ENCODE measurements around the gene HMCN2.

Gene HMCN2

GRCh38 chr9:130447193-130447816, 181.7 kb downstream of the HMCN2 start:
- Histone ChIP-seq H3K27ac (ENCODE audit: low read depth, low read length) (no peak overlapping the region), H3K4me3 (ENCODE audit: low read depth, low read length) (no peak overlapping the region; the same call in 1 of the 2 replicates), H3K27me3 (ENCODE audit: control insufficient read depth, insufficient read depth, low read length) (peaks cover 17% of the 10 kb centered on the region), H3K9me3 (ENCODE audit: control insufficient read depth, insufficient read depth, low read length) (no peaks in the 10 kb centered on the region), H3K36me3 (ENCODE audit: control insufficient read depth, insufficient read depth, low read length) (no peaks in the 10 kb centered on the region), H3K4me1 (ENCODE audit: control insufficient read depth, insufficient read depth, low read length) (peaks cover 36% of the 10 kb centered on the region), H3K9ac (ENCODE audit: low read depth, low read length) (no peak overlapping the region)

GRCh38 chr9:130448035-130448624, 182.6 kb downstream of the HMCN2 start:
- Histone ChIP-seq H3K27ac (ENCODE audit: low read depth, low read length) (no peak overlapping the region), H3K9ac (ENCODE audit: low read depth, low read length) (peak overlapping the region; percentile 67; the same call in 1 of the 2 replicates), H3K4me1 (ENCODE audit: control insufficient read depth, insufficient read depth, low read length) (peaks cover 36% of the 10 kb centered on the region), H3K4me3 (ENCODE audit: low read depth, low read length) (0 out of 2 replicates have a peak overlapping the region, but pooled peaks have one; percentile 6), H3K36me3 (ENCODE audit: control insufficient read depth, insufficient read depth, low read length) (no peaks in the 10 kb centered on the region), H3K27me3 (ENCODE audit: control insufficient read depth, insufficient read depth, low read length) (peaks cover 15% of the 10 kb centered on the region), H3K9me3 (ENCODE audit: control insufficient read depth, insufficient read depth, low read length) (no peaks in the 10 kb centered on the region)

- H3K27ac ChIP-seq (ENCODE audit: low read depth, low read length) = no peak overlapping the region
- no peak overlapping the region for H3K9ac ChIP-seq (ENCODE audit: low read depth, low read length)
Observed at GRCh38 chr9:130448771-130449603, 183.4 kb downstream of the HMCN2 start.

GRCh38 chr9:130450344-130451003, 184.9 kb downstream of the HMCN2 start:
- Histone ChIP-seq H3K9me3 (ENCODE audit: control insufficient read depth, insufficient read depth, low read length) (no peaks in the 10 kb centered on the region), H3K27me3 (ENCODE audit: control insufficient read depth, insufficient read depth, low read length) (0 out of 2 replicates have a peak, but pooled peaks cover 3% of the 10 kb centered on the region), H3K4me3 (ENCODE audit: low read depth, low read length) (no peak overlapping the region), H3K4me1 (ENCODE audit: control insufficient read depth, insufficient read depth, low read length) (peaks cover 33% of the 10 kb centered on the region), H3K36me3 (ENCODE audit: control insufficient read depth, insufficient read depth, low read length) (0 out of 2 replicates have a peak, but pooled peaks cover 2% of the 10 kb centered on the region), H3K9ac (ENCODE audit: low read depth, low read length) (no peak overlapping the region), H3K27ac (ENCODE audit: low read depth, low read length) (no peak overlapping the region)

More at GRCh38 chr9:130448771-130449603, 183.4 kb downstream of the HMCN2 start:
- no peaks in the 10 kb centered on the region for H3K36me3 ChIP-seq (ENCODE audit: control insufficient read depth, insufficient read depth, low read length)
- no peak overlapping the region for H3K4me3 ChIP-seq (ENCODE audit: low read depth, low read length)
- H3K9me3 ChIP-seq (ENCODE audit: control insufficient read depth, insufficient read depth, low read length) = no peaks in the 10 kb centered on the region
- peaks cover 36% of the 10 kb centered on the region for H3K4me1 ChIP-seq (ENCODE audit: control insufficient read depth, insufficient read depth, low read length)
- peaks cover 7% of the 10 kb centered on the region for H3K27me3 ChIP-seq (ENCODE audit: control insufficient read depth, insufficient read depth, low read length)

- Histone ChIP-seq H3K4me3 (ENCODE audit: low read depth, low read length) (no peak overlapping the region), H3K27ac (ENCODE audit: low read depth, low read length) (no peak overlapping the region), H3K9me3 (ENCODE audit: control insufficient read depth, insufficient read depth, low read length) (no peaks in the 10 kb centered on the region), H3K36me3 (ENCODE audit: control insufficient read depth, insufficient read depth, low read length) (0 out of 2 replicates have a peak, but pooled peaks cover 2% of the 10 kb centered on the region), H3K9ac (ENCODE audit: low read depth, low read length) (no peak overlapping the region), H3K4me1 (ENCODE audit: control insufficient read depth, insufficient read depth, low read length) (peaks cover 29% of the 10 kb centered on the region), H3K27me3 (ENCODE audit: control insufficient read depth, insufficient read depth, low read length) (0 out of 2 replicates have a peak, but pooled peaks cover 3% of the 10 kb centered on the region)
Observed at GRCh38 chr9:130451004-130451390, 185.4 kb downstream of the HMCN2 start.

GRCh38 chr9:130451509-130452388, 186.2 kb downstream of the HMCN2 start:
- no peak overlapping the region for H3K9ac ChIP-seq (ENCODE audit: low read depth, low read length)
- no peaks in the 10 kb centered on the region for H3K9me3 ChIP-seq (ENCODE audit: control insufficient read depth, insufficient read depth, low read length)
- H3K4me3 ChIP-seq (ENCODE audit: low read depth, low read length) = no peak overlapping the region
- H3K4me1 ChIP-seq (ENCODE audit: control insufficient read depth, insufficient read depth, low read length) = peaks cover 24% of the 10 kb centered on the region
- H3K27me3 ChIP-seq (ENCODE audit: control insufficient read depth, insufficient read depth, low read length) = 0 out of 2 replicates have a peak, but pooled peaks cover 2% of the 10 kb centered on the region
- 0 out of 2 replicates have a peak, but pooled peaks cover 2% of the 10 kb centered on the region for H3K36me3 ChIP-seq (ENCODE audit: control insufficient read depth, insufficient read depth, low read length)
- peak overlapping the region; percentile 43 for H3K27ac ChIP-seq (ENCODE audit: low read depth, low read length)

GRCh38 chr9:130452835-130453234, 187.3 kb downstream of the HMCN2 start:
- Histone ChIP-seq H3K9ac (ENCODE audit: low read depth, low read length) (no peak overlapping the region), H3K36me3 (ENCODE audit: control insufficient read depth, insufficient read depth, low read length) (0 out of 2 replicates have a peak, but pooled peaks cover 2% of the 10 kb centered on the region), H3K27ac (ENCODE audit: low read depth, low read length) (no peak overlapping the region), H3K4me1 (ENCODE audit: control insufficient read depth, insufficient read depth, low read length) (peaks cover 13% of the 10 kb centered on the region), H3K27me3 (ENCODE audit: control insufficient read depth, insufficient read depth, low read length) (no peaks in the 10 kb centered on the region), H3K9me3 (ENCODE audit: control insufficient read depth, insufficient read depth, low read length) (no peaks in the 10 kb centered on the region), H3K4me3 (ENCODE audit: low read depth, low read length) (no peak overlapping the region)

GRCh38 chr9:130453487-130453886, 187.9 kb downstream of the HMCN2 start:
- H3K36me3 ChIP-seq (ENCODE audit: control insufficient read depth, insufficient read depth, low read length) = 0 out of 2 replicates have a peak, but pooled peaks cover 2% of the 10 kb centered on the region
- H3K4me3 ChIP-seq (ENCODE audit: low read depth, low read length) = no peak overlapping the region
- no peak overlapping the region for H3K9ac ChIP-seq (ENCODE audit: low read depth, low read length)
- peaks cover 7% of the 10 kb centered on the region; the same call in 1 of the 2 replicates for H3K4me1 ChIP-seq (ENCODE audit: control insufficient read depth, insufficient read depth, low read length)
- no peak overlapping the region for H3K27ac ChIP-seq (ENCODE audit: low read depth, low read length)
- H3K27me3 ChIP-seq (ENCODE audit: control insufficient read depth, insufficient read depth, low read length) = no peaks in the 10 kb centered on the region
- H3K9me3 ChIP-seq (ENCODE audit: control insufficient read depth, insufficient read depth, low read length) = no peaks in the 10 kb centered on the region

- Histone ChIP-seq H3K4me3 (ENCODE audit: low read depth, low read length) (no peak overlapping the region), H3K4me1 (ENCODE audit: control insufficient read depth, insufficient read depth, low read length) (peaks cover 7% of the 10 kb centered on the region; the same call in 1 of the 2 replicates), H3K9me3 (ENCODE audit: control insufficient read depth, insufficient read depth, low read length) (no peaks in the 10 kb centered on the region), H3K9ac (ENCODE audit: low read depth, low read length) (no peak overlapping the region), H3K27me3 (ENCODE audit: control insufficient read depth, insufficient read depth, low read length) (no peaks in the 10 kb centered on the region), H3K36me3 (ENCODE audit: control insufficient read depth, insufficient read depth, low read length) (0 out of 2 replicates have a peak, but pooled peaks cover 6% of the 10 kb centered on the region), H3K27ac (ENCODE audit: low read depth, low read length) (no peak overlapping the region)
Observed at GRCh38 chr9:130454096-130454811, 188.7 kb downstream of the HMCN2 start.

Data from HUES48 (cell line).